Measurements from ENCODE around the gene FLACC1. TPM values are rescaled to one million over a fixed set of nuclear protein-coding genes. Genes with fewer than 3 reads are reported as not detected.

The FLACC1 gene
- total and polyA plus RNA-seq, 2 of the 8 experiments (the other 6 are each of a cell fraction or from before 2014, with no cell fraction given), result 0.58 TPM; not detected in 1

GRCh38 chr2:201319511-201319910 lies 37.6 kb downstream of the FLACC1 start (continued):
- TF ChIP-seq CHD7 (IDR thresholded peaks at IDR 0.05; ENCODE audit: insufficient replicate concordance, low read length) (no peak), USF2 (IDR thresholded peaks at IDR 0.05; ENCODE audit: low read length) (no peak), SIRT6 (IDR thresholded peaks at IDR 0.05; ENCODE audit: low read length) (no peak), BCL11A (IDR thresholded peaks at IDR 0.05; ENCODE audit: low read depth in 2 of 2, low read length in 2 of 2) (no peak), TAF1 (IDR thresholded peaks at IDR 0.05; ENCODE audit: low read depth, low read length) (no peak), KDM4A (IDR thresholded peaks at IDR 0.05; ENCODE audit: low read depth, low read length, severe bottlenecking) (no peak), CTBP2 (IDR thresholded peaks at IDR 0.05; ENCODE audit: borderline replicate concordance, insufficient read depth, insufficient read length, low read length) (no peak), RNF2 (IDR thresholded peaks at IDR 0.05; ENCODE audit: borderline replicate concordance, low read depth, low read length, missing control alignments, poor library complexity, severe bottlenecking) (no peak)

Data from H1 (cell line).